ENCODE data around the gene YTHDF2. TPM values are rescaled to one million over a fixed set of nuclear protein-coding genes. Genes with fewer than 3 reads are reported as not detected.

YTHDF2 gene
- polyA plus RNA-seq, 1 donor from 2014 or later: 110 TPM

DNA sequence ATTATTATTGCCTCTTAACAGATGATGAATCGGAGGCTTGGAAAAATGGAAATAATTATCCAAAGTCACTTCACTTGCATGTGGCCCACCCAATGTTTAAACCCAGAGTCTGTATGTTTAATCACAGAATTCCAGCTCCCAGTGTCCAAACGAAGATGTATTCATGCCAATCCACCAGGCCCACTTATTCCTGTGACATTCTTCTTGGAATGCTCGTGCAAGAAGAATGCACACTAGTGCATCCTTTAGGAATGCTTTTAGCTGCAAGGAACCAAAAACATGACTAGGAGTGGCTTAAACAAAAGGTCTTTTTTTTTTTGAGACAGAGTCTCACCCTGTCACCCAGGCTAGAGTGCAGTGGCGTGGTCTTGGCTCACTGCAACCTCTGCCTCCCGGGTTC is 66.3 kb downstream of the YTHDF2 start:
- Mint-ChIP-seq H3K27ac (no peak overlapping the region), H3K27me3 (peaks cover 8% of the 10 kb centered on the region), H3K9me3 (no peaks in the 10 kb centered on the region), H3K36me3 (peaks cover 2% of the 10 kb centered on the region), H3K4me3 (no peak overlapping the region), H3K4me1 (peaks cover 0 to 3% (median 0%) of the 10 kb centered on the region in 3 donors)

DNA sequence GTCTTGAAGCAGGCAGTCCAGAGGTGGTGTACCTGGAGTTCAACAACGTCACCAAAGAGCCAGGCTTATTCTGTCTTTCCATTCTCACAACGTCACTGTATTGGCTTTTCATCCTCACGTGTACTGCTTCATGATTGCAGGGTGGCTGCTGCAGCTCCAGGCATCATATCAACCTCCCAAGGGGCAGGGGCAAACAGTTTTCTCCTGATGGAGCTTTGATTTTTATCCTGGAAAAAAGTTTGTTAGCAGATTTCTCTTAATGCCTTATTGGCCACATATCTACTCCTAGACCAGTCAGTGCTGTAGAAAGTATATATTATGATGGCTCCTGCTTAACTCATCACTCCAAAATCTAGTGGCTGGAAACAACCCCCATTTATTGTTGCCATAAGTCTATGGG is 66.9 kb downstream of the YTHDF2 start:
- H3K27ac Mint-ChIP-seq: no peak overlapping the region

DNA sequence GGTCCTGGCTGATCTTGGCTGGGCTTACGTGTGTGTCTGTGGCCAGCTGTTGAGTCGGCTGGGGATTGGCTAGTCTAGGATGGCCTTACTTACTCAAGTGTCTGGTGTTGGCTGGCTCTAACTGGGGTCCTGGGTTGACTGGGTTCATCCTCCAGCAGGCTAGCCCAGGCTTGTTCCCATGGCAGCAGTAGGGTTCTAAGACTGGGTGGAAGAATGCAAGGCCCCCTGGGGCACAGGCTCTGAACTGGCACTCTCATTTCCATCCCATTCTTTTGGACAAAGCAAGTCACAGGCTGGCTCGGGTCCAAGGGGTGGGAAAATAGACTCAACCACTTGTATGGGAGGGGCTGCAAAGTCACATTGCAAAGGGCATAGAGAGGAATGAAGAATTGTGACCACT is 67.3 kb downstream of the YTHDF2 start:
- Mint-ChIP-seq H3K4me3 (no peak overlapping the region), H3K27me3 (peaks cover 8% of the 10 kb centered on the region), H3K4me1 (peaks cover 0 to 1% (median 0%) of the 10 kb centered on the region in 3 donors), H3K36me3 (peaks cover 2% of the 10 kb centered on the region), H3K27ac (no peak overlapping the region), H3K9me3 (no peaks in the 10 kb centered on the region)

More for the DNA sequence above, 66.9 kb downstream of the YTHDF2 start:
- H3K4me1 Mint-ChIP-seq: peaks cover 0 to 2% (median 0%) of the 10 kb centered on the region in 3 donors
- no peaks in the 10 kb centered on the region for H3K9me3 Mint-ChIP-seq
- peaks cover 2% of the 10 kb centered on the region for H3K36me3 Mint-ChIP-seq
- H3K4me3 Mint-ChIP-seq: no peak overlapping the region
- H3K27me3 Mint-ChIP-seq: peaks cover 8% of the 10 kb centered on the region

DNA sequence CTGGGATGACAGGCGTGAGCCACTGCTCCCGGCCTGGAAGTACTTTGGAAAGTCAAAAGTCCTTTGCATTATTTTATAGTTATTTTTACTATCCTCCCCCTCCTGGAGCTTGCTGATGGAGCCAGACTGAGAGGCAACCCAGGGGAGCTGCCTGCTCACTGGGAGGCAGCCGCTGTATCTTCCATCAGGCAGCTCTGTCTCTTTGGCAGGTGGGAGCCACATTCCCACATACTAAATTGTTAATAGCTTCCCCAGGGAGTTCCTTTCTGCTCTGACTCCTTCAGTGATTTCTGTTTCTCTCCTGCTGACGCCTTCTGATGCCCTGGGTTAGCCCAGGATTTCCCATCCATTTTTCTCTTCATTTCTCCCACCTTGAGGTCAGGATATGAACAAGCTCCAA is 70.3 kb downstream of the YTHDF2 start:
- no peak overlapping the region for H3K27ac Mint-ChIP-seq
- H3K27me3 Mint-ChIP-seq: peaks cover 15% of the 10 kb centered on the region
- H3K4me3 Mint-ChIP-seq: no peak overlapping the region
- H3K9me3 Mint-ChIP-seq: no peaks in the 10 kb centered on the region
- H3K36me3 Mint-ChIP-seq: peaks cover 2% of the 10 kb centered on the region
- peaks cover 0 to 1% (median 0%) of the 10 kb centered on the region in 3 donors for H3K4me1 Mint-ChIP-seq

DNA sequence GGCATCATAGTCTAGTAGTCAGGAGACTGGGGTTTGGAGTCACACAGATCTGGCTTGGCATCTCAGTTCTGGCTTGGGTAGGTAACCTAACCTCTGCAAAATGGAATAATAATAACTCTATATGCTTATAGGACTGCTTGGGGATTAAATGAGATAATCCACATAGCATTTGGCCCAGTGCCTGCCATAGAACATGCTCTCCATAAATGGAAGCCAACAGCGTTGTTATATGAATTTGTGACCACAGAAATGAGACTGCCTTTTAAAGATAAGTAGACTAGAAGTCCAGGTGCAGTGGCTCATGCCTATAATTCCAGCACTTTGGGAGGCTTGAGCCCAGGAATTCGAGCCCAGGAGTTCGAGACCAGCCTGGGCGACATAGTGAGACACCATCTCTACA is 71.2 kb downstream of the YTHDF2 start:
- Mint-ChIP-seq H3K36me3 (peaks cover 2% of the 10 kb centered on the region), H3K27ac (no peak overlapping the region), H3K4me3 (no peak overlapping the region), H3K9me3 (no peaks in the 10 kb centered on the region), H3K4me1 (peaks cover 0 to 4% (median 0%) of the 10 kb centered on the region in 3 donors), H3K27me3 (peaks cover 21% of the 10 kb centered on the region)

DNA sequence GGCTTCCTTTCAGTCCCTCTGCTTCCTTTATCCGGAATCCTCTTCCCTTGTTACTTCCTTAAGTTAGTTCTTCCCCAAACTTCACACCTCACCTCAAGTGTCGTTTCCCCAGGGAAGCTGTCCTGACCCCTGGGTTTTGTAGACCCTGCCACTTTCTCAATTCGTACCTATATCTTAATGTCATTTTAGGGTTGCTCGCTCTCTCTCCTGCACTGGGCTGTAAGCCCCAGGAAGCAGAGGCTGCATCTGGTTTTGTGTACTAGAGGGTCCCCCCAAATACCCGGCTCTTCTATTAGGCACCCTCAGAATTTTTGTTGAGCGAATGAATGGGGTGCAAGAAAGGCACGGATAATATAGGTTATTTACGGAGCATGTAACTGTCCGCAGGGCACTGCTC is 74.6 kb downstream of the YTHDF2 start:
- Mint-ChIP-seq H3K9me3 (no peaks in the 10 kb centered on the region), H3K27ac (no peak overlapping the region), H3K4me1 (peaks cover 0 to 4% (median 2%) of the 10 kb centered on the region in 3 donors), H3K36me3 (no peaks in the 10 kb centered on the region), H3K27me3 (peaks cover 47% of the 10 kb centered on the region), H3K4me3 (no peak overlapping the region)

DNA sequence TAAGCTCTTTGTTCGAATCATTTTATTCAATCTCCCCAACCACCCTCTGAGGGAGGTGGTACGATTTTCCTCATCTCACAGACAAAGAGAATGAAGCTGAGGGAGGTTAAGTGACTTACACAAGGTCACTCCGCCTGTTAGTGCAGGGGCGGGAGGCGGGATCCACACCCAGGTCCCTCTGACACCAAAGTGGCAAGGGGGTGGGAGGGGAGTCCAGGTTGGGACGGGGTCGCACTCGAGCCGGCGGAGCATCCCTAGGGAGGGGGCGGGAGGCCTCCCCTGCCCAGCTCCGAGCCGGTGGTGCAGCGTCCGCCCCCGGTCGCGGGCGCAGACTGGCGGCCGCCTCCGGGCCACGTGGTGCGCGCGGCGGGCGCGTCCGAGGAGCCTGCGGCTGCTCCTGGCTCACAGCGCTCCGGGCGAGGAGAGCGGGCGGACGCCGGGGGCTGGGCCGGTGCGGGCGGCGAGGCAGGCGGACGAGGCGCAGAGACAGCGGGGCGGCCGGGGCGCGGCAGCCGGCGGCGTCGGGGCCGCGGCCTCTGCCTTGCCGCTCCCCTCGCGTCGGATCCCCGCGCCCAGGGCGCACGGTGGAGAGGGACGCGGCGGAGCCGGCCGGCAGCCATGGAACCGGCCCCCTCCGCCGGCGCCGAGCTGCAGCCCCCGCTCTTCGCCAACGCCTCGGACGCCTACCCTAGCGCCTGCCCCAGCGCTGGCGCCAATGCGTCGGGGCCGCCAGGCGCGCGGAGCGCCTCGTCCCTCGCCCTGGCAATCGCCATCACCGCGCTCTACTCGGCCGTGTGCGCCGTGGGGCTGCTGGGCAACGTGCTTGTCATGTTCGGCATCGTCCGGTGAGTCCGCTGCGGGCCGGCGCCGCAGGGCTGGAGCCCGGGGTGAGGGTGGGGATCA is 75.3 kb downstream of the YTHDF2 start, which contains the start of gene OPRD1:
OPRD1 (plus strand) TSS at position 405 of the 903 bp plus-strand sequence; CDS start at position 619, 214 bp downstream.
- no peak within 1 kb of the TSS for H3K27ac Mint-ChIP-seq
- peaks cover 0 to 4% (median 2%) of the 10 kb centered on the region in 3 donors for H3K4me1 Mint-ChIP-seq
- H3K4me3 Mint-ChIP-seq: no peak within 1 kb of the TSS
- no peaks in the 10 kb centered on the region for H3K9me3 Mint-ChIP-seq
- H3K27me3 Mint-ChIP-seq: peaks cover 50% of the 10 kb centered on the region
- H3K36me3 Mint-ChIP-seq: no peaks in the 10 kb centered on the region

DNA sequence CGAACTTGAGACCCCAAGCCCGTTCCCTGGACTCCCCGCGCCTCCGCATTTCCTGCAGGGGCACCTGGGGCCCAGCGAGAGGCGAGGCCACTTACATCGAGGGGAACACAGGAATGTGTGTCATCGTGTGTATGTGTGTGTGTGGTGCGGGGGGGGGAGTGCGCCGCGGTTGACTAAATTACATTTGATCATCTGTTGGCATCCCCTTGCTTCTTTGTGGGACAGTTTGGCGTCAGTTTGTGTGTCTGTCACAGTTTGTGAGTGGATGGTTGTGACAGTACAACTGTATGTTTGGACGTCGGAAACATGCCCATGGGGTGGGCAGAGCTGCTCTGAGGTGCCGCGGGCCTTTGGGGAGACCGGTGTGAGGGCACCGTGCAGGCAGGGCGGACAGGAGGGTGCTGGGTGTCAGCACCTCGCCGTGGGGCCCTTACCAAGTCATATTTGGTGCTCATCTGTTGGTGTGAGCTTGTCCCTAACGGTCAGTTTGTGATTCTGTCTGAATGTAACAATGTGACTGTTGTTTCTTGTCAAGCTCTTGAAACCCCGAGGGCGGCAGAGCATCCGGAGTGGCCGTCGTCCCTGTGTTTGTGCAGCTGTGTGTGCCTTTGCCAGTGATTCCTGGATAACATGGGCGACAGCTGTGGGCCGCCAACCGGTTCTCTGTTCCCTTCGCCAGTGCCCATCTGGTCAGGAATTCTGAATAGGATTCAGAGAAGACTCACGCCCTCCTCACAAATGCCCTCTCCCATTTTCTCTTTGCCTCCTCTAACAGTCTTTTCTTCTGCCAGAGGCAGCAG is 76.1 kb downstream of the YTHDF2 start:
- Mint-ChIP-seq H3K4me3 (no peak overlapping the region), H3K27ac (no peak overlapping the region), H3K27me3 (peaks cover 52% of the 10 kb centered on the region), H3K36me3 (no peaks in the 10 kb centered on the region), H3K4me1 (peaks cover 0 to 4% (median 2%) of the 10 kb centered on the region in 3 donors), H3K9me3 (no peaks in the 10 kb centered on the region)

DNA sequence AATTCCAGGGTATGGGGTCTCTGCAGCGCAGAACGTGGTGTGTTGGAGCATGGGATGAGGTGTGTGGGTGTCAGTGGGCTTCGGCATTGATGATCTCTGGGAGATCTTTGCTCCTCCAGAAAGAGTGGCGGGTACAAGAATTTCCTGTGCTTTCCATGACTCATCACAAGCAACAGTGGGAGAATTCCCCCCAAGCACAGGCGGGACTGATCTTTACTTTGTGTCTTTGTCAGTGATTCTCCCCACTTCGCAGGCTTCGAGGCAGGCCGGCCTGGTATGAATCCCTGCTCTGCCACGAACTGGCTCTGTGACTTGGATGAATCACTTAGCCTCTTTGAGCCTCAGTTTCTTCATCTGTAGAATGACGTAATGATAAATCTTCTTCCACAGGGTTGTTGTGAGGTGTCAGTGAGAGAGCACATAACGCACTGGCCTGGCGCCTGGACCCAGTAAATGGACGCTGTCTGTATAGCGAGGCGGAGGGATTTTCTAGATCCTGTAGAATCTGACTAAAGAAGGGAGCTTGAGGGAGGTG is 77.3 kb downstream of the YTHDF2 start:
- H3K9me3 Mint-ChIP-seq: no peaks in the 10 kb centered on the region
- peaks cover 55% of the 10 kb centered on the region for H3K27me3 Mint-ChIP-seq

DNA sequence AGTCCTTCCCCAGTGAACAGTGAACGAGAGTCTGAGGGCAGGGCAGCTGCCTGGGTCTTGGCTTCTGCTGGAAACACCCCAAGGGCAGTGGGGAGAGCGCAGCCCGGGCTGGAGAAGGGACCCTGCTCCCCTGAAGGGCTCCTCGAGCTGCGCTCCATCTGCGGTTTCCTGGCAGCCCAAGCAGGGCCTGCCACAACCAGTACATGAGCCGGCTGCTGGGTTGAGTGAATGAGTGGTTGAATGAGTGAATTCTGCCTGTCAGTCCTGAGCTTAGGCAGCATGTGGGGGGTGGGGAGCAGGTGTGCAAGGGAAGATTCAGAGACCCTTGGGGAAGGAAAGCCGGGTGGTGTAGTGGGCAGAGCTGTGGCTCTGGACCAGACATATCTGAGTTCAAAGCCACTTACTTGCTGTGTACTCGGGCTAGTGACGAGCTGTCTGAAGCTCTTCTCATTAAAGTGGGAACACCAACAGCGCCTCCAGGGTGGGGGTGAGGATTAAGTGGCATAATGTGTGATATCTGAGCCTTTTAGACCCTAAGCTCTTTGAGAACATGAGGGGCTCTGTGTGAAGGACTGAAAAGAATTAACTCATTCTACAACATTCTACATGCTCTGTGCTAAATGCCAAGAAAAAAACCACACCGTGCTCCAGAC is 78.9 kb downstream of the YTHDF2 start:
- H3K9me3 Mint-ChIP-seq: peaks cover 0 to 2% (median 0%) of the 10 kb centered on the region in 3 donors
- peaks cover 52% of the 10 kb centered on the region for H3K27me3 Mint-ChIP-seq
- H3K4me3 Mint-ChIP-seq: no peak overlapping the region

More for the DNA sequence above, 77.3 kb downstream of the YTHDF2 start:
- Mint-ChIP-seq H3K36me3 (no peaks in the 10 kb centered on the region), H3K4me1 (peaks cover 0 to 3% (median 2%) of the 10 kb centered on the region in 3 donors), H3K27ac (no peak overlapping the region), H3K4me3 (no peak overlapping the region)

DNA sequence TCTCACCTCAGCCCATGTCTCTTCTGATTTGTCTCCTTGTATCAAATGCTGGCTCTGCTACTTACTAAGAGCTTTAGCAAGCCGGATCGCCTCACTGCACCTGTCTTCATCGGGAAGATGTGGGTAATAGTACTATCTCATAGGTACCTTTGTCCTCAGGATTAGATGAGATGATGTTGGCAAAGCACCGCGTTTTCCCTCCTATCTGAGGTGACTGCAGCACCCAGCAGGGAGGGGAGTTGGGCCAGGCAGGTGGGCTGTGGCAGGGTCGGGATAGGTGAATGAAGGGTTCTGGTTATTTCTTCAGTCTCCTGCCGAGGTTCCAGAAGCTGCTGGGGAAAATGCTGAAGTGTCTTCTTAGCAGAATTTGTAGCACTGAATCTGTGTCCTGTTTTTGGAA is 80.4 kb downstream of the YTHDF2 start:
- Mint-ChIP-seq H3K9me3 (peaks cover 0 to 2% (median 0%) of the 10 kb centered on the region in 3 donors), H3K4me1 (peaks cover 0 to 3% (median 2%) of the 10 kb centered on the region in 3 donors), H3K27ac (no peak overlapping the region), H3K4me3 (no peak overlapping the region), H3K36me3 (no peaks in the 10 kb centered on the region), H3K27me3 (peaks cover 40% of the 10 kb centered on the region)

More for the DNA sequence above, 78.9 kb downstream of the YTHDF2 start:
- H3K27ac Mint-ChIP-seq: no peak overlapping the region
- peaks cover 0 to 3% (median 2%) of the 10 kb centered on the region in 3 donors for H3K4me1 Mint-ChIP-seq
- no peaks in the 10 kb centered on the region for H3K36me3 Mint-ChIP-seq

DNA sequence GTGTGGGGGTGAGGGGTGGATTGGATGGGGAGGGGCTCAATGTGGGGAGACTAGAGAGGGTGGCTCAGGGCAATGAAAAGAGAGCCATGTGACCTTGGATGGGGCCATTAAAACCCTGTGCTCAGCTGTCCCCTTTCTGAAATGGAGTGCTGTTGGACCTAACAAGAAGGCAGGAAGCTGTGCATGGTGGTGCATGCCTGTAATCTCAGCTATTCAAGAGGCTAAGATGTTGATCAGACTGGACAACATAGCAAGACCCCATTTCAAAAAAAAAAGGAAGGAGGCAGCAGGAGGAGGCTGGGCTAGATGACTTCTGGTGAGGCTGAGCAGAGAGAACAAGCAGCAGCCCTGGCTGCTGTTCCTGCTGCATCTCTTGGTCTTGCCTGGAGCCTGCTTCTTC is 82.3 kb downstream of the YTHDF2 start:
- no peaks in the 10 kb centered on the region for H3K36me3 Mint-ChIP-seq
- no peak overlapping the region for H3K4me3 Mint-ChIP-seq
- H3K9me3 Mint-ChIP-seq: peaks cover 0 to 2% (median 0%) of the 10 kb centered on the region in 3 donors
- no peak overlapping the region for H3K27ac Mint-ChIP-seq
- H3K27me3 Mint-ChIP-seq: peaks cover 25% of the 10 kb centered on the region
- H3K4me1 Mint-ChIP-seq: peaks cover 0 to 2% (median 0%) of the 10 kb centered on the region in 3 donors
